BLaER1 treated with 17β-estradiol and CSF1 and Interleukin-3, amounts not matched to agents 10 nM and 100 nM (cell line): ENCODE results near the gene PSMA7.

Source experiments
- H3K27ac ChIP-seq, 11 experiments: shearing (Covaris generic); formaldehyde crosslinking; 2 replicates each; pipeline ENCODE4 v1.8.1; 2022
- H3K27me3 ChIP-seq, 11 experiments: shearing (Covaris generic); formaldehyde crosslinking; 2 replicates each; pipeline ENCODE4 v1.8.1; 2022
- H3K36me3 ChIP-seq, 11 experiments: shearing (Covaris generic); formaldehyde crosslinking; 2 replicates each; pipeline ENCODE4 v1.8.1; 2022
- H3K4me1 ChIP-seq, 10 experiments: shearing (Covaris generic); formaldehyde crosslinking; 2 replicates each; pipeline ENCODE4 v1.8.1; 2022
- H3K4me2 ChIP-seq, 11 experiments: shearing (Covaris generic); formaldehyde crosslinking; 2 replicates each; pipeline ENCODE4 v1.8.1; 2022
- H3K4me3 ChIP-seq, 10 experiments: shearing (Covaris generic); formaldehyde crosslinking; 2 replicates each; pipeline ENCODE4 v1.8.1; 2022
- H3K9ac ChIP-seq, 11 experiments: shearing (Covaris generic); formaldehyde crosslinking; 2 replicates each; pipeline ENCODE4 v1.8.1; 2022
- H3K9me3 ChIP-seq, 11 experiments: shearing (Covaris generic); formaldehyde crosslinking; replicated peaks in 1 of 11; 2 replicates each; pipeline ENCODE4 v1.8.1; 2022
- H4K20me1 ChIP-seq, 11 experiments: shearing (Covaris generic); formaldehyde crosslinking; 2 replicates each; pipeline ENCODE4 v1.8.1; 2022
- Cebpa-rat ChIP-seq, 11 experiments: shearing (Covaris generic); IDR thresholded peaks; 2 replicates each; pipeline ENCODE4 v1.8.1; 2022

PSMA7 gene

GRCh38 chr20:62146019-62146755 lies 3.0 kb upstream of the PSMA7 start:
- TF ChIP-seq Cebpa-rat (IDR thresholded peaks at IDR 0.05), result no peak
- H3K4me1 ChIP-seq, result peaks cover 26 to 36% (median 30%) of the 10 kb centered on the region in 10 experiments
- H3K4me3 ChIP-seq, result no peak overlapping the region
- H3K9ac ChIP-seq, result peak overlapping the region in 4 of 11 experiments; percentile 0 to 100 (median 58); a peak in 1 of 22 replicates
- H3K9me3 ChIP-seq, result no peaks in the 10 kb centered on the region
- peaks cover 78 to 95% (median 92%) of the 10 kb centered on the region in 11 experiments for H4K20me1 ChIP-seq
- H3K27ac ChIP-seq, result no peak overlapping the region
- H3K36me3 ChIP-seq, result peaks cover 9 to 43% (median 26%) of the 10 kb centered on the region in 11 experiments; a peak in 20 of 22 replicates
- H3K4me2 ChIP-seq, result peak overlapping the region; percentile 85 to 94 (median 89); a peak in 18 of 22 replicates
- H3K27me3 ChIP-seq, result no peaks in the 10 kb centered on the region

GRCh38 chr20:62145688-62146018 lies 2.5 kb upstream of the PSMA7 start:
- H3K9me3 ChIP-seq, result no peaks in the 10 kb centered on the region
- peak overlapping the region; percentile 85 to 94 (median 89) for H3K4me2 ChIP-seq
- H3K4me1 ChIP-seq, result peaks cover 31 to 41% (median 35%) of the 10 kb centered on the region in 10 experiments
- H3K27me3 ChIP-seq, result no peaks in the 10 kb centered on the region
- peaks cover 10 to 43% (median 26%) of the 10 kb centered on the region in 11 experiments for H3K36me3 ChIP-seq
- TF ChIP-seq Cebpa-rat (IDR thresholded peaks at IDR 0.05), result no peak
- peak overlapping the region in 1 of 10 experiments; percentile 99; a peak in 1 of 20 replicates for H3K4me3 ChIP-seq
- peak overlapping the region in 7 of 11 experiments; percentile 0 to 100 (median 100); a peak in 10 of 22 replicates for H3K9ac ChIP-seq
- H4K20me1 ChIP-seq, result peaks cover 78 to 95% (median 92%) of the 10 kb centered on the region in 11 experiments
- no peak overlapping the region for H3K27ac ChIP-seq

DNA sequence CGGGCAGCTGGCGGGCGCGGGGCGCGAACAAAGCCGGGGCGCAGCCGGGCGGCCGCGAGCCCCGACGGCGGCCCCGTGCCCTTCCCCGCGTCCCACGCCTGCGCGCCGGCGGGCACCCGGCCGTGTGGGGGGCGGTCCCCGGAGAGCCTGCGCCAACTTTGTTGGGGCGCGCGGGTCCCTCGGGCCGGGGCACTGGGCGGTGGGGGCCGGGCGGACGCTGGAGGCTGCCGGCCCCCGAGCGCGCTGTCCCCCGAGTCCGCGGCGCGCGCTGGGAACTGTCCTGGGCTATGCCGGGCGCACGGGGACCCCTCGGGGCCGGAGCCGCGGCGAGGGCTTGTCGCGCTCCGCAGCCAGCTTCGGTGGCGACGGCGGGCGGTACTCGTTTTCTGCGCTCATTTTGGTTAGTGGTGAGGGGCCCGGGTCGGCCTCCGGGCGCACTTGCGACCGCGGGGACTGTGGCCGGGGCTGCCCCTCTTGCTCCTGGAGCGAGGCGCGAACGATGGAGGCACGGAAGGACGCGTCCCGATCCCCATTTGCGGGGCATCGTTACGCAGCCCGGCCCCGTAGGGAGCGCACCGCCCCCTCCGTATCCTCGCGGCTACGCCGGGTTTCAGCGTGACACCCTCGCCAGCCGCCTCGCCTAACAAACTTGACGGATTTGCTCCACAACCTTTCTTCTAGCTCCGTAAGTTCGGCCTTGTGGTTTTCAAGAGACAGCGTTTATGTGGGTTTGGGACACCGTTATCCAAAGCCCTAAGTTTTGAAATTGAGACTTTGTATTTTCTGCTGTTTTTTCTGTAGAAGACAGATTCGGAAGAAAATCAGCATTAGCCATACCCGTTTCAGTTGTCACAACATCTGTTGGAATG lies 997 bp upstream of the PSMA7 start:
- no peaks in the 10 kb centered on the region for H3K27me3 ChIP-seq
- peaks cover 78 to 95% (median 92%) of the 10 kb centered on the region in 11 experiments for H4K20me1 ChIP-seq
- no peak for TF ChIP-seq Cebpa-rat (IDR thresholded peaks at IDR 0.05)
- peak overlapping the region; percentile 95 to 100 (median 99) for H3K9ac ChIP-seq
- peaks cover 21 to 47% (median 35%) of the 10 kb centered on the region in 11 experiments for H3K36me3 ChIP-seq
- peak overlapping the region; percentile 89 to 100 (median 99) for H3K4me3 ChIP-seq
- peaks cover 38 to 48% (median 42%) of the 10 kb centered on the region in 10 experiments for H3K4me1 ChIP-seq
- H3K4me2 ChIP-seq, result peak overlapping the region; percentile 85 to 94 (median 89)
- no peaks in the 10 kb centered on the region for H3K9me3 ChIP-seq
- H3K27ac ChIP-seq, result peak overlapping the region; percentile 96 to 99 (median 99)

- H3K4me1 ChIP-seq, result peaks cover 38 to 54% (median 45%) of the 10 kb centered on the region in 10 experiments
- peaks cover 38 to 58% (median 52%) of the 10 kb centered on the region in 11 experiments for H3K36me3 ChIP-seq
- peak overlapping the region; percentile 89 to 100 (median 99) for H3K4me3 ChIP-seq
- TF ChIP-seq Cebpa-rat (IDR thresholded peaks at IDR 0.05), result no peak
- peak overlapping the region; percentile 96 to 99 (median 99) for H3K27ac ChIP-seq
- H3K9ac ChIP-seq, result peak overlapping the region; percentile 95 to 100 (median 99)
- peaks cover 79 to 95% (median 92%) of the 10 kb centered on the region in 11 experiments for H4K20me1 ChIP-seq
- H3K27me3 ChIP-seq, result no peaks in the 10 kb centered on the region
- H3K4me2 ChIP-seq, result peak overlapping the region; percentile 87 to 98 (median 97)
- no peaks in the 10 kb centered on the region for H3K9me3 ChIP-seq
Measured at GRCh38 chr20:62142252-62143080, 728 bp downstream of the PSMA7 start.

DNA sequence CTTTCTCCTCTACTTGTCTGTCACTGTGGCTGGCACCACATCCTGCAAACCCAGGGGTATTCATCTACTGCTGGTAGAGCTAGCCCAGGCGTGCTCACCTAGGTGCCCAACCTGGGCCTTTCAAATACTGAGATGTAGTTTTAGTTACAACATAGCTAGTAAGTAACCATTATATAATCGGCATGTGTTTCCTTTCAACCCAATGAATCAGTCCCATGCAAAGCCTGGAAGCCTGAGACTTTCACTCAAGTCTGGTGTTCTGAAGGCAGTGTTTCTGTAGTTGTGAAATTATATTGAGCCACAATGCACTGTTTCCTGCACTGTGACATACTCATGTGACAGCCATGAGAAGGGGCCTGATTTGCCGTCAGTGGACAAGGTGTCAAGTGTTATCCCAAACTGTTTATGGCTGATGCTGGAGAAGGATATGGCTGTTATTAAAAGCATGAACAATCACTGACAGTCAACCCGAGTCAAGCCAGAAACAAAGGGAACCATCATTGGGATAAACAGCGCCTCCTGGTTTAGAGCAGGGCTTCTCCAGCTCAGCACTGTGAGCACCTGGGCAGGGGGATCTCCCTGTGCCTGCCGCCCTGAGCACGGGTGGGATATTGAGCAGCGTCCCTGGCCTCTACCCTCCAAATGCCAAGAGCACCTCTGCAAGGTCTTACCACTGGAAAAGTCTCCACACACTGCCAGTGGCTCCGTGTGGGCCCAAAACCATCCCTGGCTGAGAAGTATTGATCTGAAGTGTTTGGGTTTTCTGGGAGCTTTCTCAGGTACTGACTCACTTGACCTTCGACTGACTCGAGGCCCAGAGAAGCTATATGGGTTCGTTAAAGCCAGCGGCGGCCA lies 1.6 kb downstream of the PSMA7 start:
- Histone ChIP-seq H3K9ac (peak overlapping the region; percentile 95 to 100 (median 99)), H3K4me3 (peak overlapping the region; percentile 89 to 100 (median 99)), H3K36me3 (peaks cover 46 to 66% (median 59%) of the 10 kb centered on the region in 11 experiments), H3K4me1 (peaks cover 39 to 55% (median 51%) of the 10 kb centered on the region in 10 experiments), H4K20me1 (peaks cover 79 to 95% (median 92%) of the 10 kb centered on the region in 11 experiments), H3K4me2 (peak overlapping the region; percentile 87 to 98 (median 97)), H3K9me3 (no peaks in the 10 kb centered on the region), H3K27ac (peak overlapping the region; percentile 96 to 99 (median 99)), H3K27me3 (no peaks in the 10 kb centered on the region)
- no peak for TF ChIP-seq Cebpa-rat (IDR thresholded peaks at IDR 0.05)

DNA sequence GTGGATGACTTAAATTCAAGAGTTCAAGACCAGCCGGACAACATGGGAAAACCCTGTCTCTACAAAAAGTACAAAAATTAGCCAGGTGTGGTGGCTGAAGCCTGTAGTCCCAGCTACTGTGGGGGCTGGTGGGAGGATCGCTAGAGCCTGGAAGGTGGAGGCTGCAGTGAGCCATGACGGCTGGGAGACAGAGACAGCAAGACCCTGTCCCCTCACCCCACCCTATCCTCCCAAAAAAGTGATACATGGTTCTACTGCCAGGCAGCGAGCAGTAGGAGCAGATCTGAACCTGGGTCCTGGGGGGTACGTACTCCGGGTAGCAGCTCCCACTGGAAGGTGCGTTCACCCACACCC lies 2.2 kb downstream of the PSMA7 start:
- peak overlapping the region; percentile 95 to 100 (median 99); a peak in 21 of 22 replicates for H3K9ac ChIP-seq
- peaks cover 79 to 95% (median 92%) of the 10 kb centered on the region in 11 experiments for H4K20me1 ChIP-seq
- H3K27me3 ChIP-seq, result no peaks in the 10 kb centered on the region
- H3K4me2 ChIP-seq, result peak overlapping the region; percentile 87 to 98 (median 97)
- peak overlapping the region in 8 of 11 experiments; percentile 7 to 99 (median 98); a peak in 9 of 22 replicates for H3K27ac ChIP-seq
- TF ChIP-seq Cebpa-rat (IDR thresholded peaks at IDR 0.05), result no peak
- peaks cover 49 to 70% (median 64%) of the 10 kb centered on the region in 11 experiments for H3K36me3 ChIP-seq
- H3K9me3 ChIP-seq, result no peaks in the 10 kb centered on the region
- peak overlapping the region; percentile 89 to 100 (median 99); a peak in 18 of 20 replicates for H3K4me3 ChIP-seq
- H3K4me1 ChIP-seq, result peaks cover 39 to 57% (median 51%) of the 10 kb centered on the region in 10 experiments

GRCh38 chr20:62139636-62140035 lies 3.6 kb downstream of the PSMA7 start:
- H3K4me3 ChIP-seq, result no peak overlapping the region
- H3K9ac ChIP-seq, result peak overlapping the region in 5 of 11 experiments; percentile 8 to 100 (median 17); a peak in 4 of 22 replicates
- H3K27me3 ChIP-seq, result no peaks in the 10 kb centered on the region
- peaks cover 37 to 57% (median 48%) of the 10 kb centered on the region in 10 experiments for H3K4me1 ChIP-seq
- H3K9me3 ChIP-seq, result no peaks in the 10 kb centered on the region
- H3K27ac ChIP-seq, result no peak overlapping the region
- TF ChIP-seq Cebpa-rat (IDR thresholded peaks at IDR 0.05), result no peak
- peaks cover 60 to 73% (median 68%) of the 10 kb centered on the region in 11 experiments for H3K36me3 ChIP-seq
- H4K20me1 ChIP-seq, result peaks cover 79 to 95% (median 92%) of the 10 kb centered on the region in 11 experiments
- H3K4me2 ChIP-seq, result no peak overlapping the region
